HG03135 (cell line): ENCODE measurements around the gene ADTRP.

ENCODE experiments used
- ATAC-seq: cut with Tn5 transposase; IDR thresholded peaks from one replicate; pipeline ENCODE4 v1.9.1; 2021; ENCODE audit warnings: mild to moderate bottlenecking, moderate library complexity; ENCODE audit not compliant: unreplicated experiment

ADTRP gene

DNA sequence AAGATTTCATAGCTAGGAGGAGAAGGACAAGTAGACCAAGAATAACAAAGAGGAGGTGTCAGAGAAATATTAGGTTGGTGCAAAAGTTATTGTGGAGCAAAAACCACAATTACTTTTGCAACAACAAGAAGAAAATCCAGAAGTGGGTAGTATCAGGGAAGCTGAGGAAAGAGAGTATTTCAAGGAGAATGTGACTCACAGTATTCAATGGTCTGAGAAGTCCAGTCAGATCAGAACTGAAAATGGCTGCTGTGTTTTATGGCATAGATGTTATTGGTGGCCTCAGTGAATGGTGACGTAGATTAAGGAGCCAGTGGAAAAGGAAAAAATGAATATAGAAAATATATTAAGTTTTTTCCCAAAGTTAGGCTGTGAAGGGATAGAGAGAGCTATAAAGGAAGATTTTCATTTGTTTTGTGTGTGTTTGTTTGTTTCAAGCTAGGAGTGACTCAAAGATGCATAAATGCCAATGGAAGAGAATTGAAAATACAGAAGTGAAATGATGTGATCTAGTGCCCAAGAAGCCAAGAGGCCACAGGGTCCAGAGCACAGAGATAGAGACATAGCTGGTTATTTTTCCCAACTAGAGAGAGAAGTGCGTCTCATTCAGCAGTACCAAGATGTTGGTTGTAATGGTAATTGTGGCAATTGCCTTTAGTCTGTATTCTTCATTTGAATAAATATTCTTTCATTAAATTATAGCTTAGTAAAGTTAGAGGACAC lies 112.8 kb downstream of the ADTRP start:
- ATAC-seq, result no peak
